ENCODE results near the gene ATXN10. TPM values are rescaled to one million over a fixed set of nuclear protein-coding genes. Genes with fewer than 3 reads are reported as not detected.

Gene ATXN10
- total RNA-seq: 119 and 148 TPM in 2 replicates

GRCh38 chr22:45671783-45672563 lies at the start of gene ATXN10:
Gene ATXN10, plus strand, starts transcription at chr22:45671834. Its CDS starts 230 bp downstream, at chr22:45672064.

Small RNA genes within 50 kb of the gene (small RNA-seq; reads per million reads assigned to genes)
- not detected for gene MIR4762 (ENCODE audit: low replicate concordance)
- gene RNU6-1161P (ENCODE audit: low replicate concordance): not detected

Other genes starting within 250 kb of the ATXN10 start
- gene FBLN1, start 169.0 kb upstream of the ATXN10 start, total RNA-seq: 15.6 and 278 TPM in 2 replicates

All from placental pericyte (primary cell).